ENCODE results near the gene SERPINE1.

Gene SERPINE1

DNA sequence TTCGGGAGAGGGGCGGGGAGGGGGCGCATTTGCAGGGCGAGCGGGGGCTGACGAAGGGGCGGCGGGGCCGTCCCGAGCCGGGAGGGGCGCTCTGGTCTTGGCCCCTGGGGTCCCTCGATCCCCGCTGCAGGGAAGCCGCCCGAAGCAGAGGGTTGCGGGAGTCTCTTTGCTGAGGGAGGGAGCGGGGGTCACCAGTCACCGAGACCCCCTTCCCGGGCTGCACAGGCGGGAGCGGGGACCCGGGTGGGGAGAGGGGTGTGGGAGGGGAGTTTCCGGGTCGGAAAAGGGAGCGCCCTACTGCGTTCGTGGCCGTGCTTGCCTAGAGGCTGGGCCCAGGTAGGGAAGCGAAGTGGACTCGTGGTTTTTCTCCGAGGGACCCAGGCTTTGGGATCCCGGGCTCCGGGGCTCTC is 27.8 kb downstream of the SERPINE1 start:
- no peak for TF ChIP-seq FOXP2 (optimal IDR thresholded peaks at IDR 0.05; ENCODE audit: borderline replicate concordance, extremely low read depth, extremely low read length, insufficient read depth)

DNA sequence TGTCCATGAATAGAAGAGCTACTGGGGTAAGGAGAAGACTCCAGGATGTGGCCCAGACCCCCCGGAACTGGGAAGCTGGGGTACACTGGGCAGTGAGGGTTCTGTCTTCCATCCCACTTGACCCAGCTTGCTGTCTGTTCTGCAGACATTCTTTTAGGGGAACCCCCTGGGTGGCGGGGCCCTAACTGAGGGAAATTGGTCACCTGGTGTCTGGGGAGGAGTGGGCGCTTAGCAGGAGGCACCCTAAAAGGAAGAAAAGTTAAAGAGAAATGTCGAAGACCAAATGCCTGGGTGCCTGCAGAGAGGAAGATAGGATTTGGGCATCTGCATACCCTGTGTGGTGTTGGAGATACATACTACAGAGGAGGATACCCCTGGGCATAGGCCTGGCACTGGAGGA is 28.4 kb downstream of the SERPINE1 start:
- TF ChIP-seq FOXP2 (optimal IDR thresholded peaks at IDR 0.05; ENCODE audit: borderline replicate concordance, extremely low read depth, extremely low read length, insufficient read depth) (no peak), TAF1 (IDR thresholded peaks at IDR 0.05; ENCODE audit: borderline replicate concordance, insufficient read depth, low read length) (no peak), SIN3A (IDR thresholded peaks at IDR 0.05; ENCODE audit: borderline replicate concordance, insufficient read depth, low read length) (no peak), POLR2AphosphoS5 (IDR thresholded peaks at IDR 0.05; ENCODE audit: low read depth, low read length) (no peak)
- TF ChIP-seq, protein P1, sequence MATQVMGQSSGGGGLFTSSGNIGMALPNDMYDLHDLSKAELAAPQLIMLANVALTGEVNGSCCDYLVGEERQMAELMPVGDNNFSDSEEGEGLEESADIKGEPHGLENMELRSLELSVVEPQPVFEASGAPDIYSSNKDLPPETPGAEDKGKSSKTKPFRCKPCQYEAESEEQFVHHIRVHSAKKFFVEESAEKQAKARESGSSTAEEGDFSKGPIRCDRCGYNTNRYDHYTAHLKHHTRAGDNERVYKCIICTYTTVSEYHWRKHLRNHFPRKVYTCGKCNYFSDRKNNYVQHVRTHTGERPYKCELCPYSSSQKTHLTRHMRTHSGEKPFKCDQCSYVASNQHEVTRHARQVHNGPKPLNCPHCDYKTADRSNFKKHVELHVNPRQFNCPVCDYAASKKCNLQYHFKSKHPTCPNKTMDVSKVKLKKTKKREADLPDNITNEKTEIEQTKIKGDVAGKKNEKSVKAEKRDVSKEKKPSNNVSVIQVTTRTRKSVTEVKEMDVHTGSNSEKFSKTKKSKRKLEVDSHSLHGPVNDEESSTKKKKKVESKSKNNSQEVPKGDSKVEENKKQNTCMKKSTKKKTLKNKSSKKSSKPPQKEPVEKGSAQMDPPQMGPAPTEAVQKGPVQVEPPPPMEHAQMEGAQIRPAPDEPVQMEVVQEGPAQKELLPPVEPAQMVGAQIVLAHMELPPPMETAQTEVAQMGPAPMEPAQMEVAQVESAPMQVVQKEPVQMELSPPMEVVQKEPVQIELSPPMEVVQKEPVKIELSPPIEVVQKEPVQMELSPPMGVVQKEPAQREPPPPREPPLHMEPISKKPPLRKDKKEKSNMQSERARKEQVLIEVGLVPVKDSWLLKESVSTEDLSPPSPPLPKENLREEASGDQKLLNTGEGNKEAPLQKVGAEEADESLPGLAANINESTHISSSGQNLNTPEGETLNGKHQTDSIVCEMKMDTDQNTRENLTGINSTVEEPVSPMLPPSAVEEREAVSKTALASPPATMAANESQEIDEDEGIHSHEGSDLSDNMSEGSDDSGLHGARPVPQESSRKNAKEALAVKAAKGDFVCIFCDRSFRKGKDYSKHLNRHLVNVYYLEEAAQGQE (IDR thresholded peaks at IDR 0.05; ENCODE audit: insufficient read depth in 1 of 2, low read depth in 2 of 2, low read length in 2 of 2), result no peak

DNA sequence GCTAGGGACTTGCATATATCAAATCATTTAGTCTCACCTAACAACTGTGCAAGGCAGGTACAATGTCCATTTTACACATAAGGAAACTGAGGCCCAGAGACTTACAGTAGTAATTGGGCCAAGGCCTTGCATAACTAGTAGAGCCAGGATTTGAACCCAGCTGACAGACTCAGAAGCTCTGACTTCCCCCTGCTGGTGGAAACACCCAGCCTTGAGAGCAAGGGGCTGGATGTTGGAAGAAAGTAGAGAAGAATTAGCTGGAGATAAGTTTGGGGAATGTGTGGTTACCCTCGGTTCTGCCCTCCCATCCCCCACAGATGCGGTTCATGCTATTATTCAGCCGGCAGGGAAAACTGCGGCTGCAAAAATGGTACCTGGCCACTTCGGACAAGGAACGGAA is 29.4 kb downstream of the SERPINE1 start:
- TF ChIP-seq FOXP2 (optimal IDR thresholded peaks at IDR 0.05; ENCODE audit: borderline replicate concordance, extremely low read depth, extremely low read length, insufficient read depth) (no peak), TAF1 (IDR thresholded peaks at IDR 0.05; ENCODE audit: borderline replicate concordance, insufficient read depth, low read length) (no peak), SIN3A (IDR thresholded peaks at IDR 0.05; ENCODE audit: borderline replicate concordance, insufficient read depth, low read length) (no peak), POLR2AphosphoS5 (IDR thresholded peaks at IDR 0.05; ENCODE audit: low read depth, low read length) (no peak)
- TF ChIP-seq, protein P1 (IDR thresholded peaks at IDR 0.05; ENCODE audit: insufficient read depth in 1 of 2, low read depth in 2 of 2, low read length in 2 of 2), result no peak

DNA sequence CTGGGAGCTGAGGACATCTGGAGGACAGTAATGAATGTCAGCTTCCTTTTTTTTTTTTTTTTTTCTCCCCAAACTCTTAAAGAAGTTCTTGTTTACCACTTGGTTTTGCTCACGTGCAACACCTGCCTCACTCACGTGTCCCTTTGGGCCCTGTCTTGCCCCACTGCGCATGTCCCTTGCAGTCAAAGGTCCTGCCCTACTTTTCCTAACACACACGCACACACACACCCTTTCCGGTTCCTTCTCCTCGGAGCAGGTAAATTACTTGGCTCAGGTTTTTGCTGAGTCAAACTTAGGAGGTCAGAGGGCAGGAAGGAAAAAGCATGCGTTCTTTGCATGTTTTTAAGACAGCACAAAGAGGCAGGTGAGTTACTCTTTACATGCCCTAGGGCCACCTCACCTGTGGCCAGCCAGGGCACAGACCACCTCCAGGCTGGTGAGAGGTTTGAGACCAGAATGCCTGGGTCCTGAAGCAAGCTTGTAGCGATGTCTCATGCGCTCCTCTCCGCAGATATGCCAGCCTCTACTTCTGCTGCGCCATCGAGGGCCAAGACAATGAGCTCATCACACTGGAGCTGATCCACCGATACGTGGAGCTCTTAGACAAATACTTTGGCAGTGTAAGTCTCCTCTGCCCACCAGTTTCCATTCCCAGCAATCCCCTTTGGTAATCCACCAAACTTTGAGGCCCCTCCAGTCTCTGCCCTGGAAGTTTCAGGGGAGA is 30.1 kb downstream of the SERPINE1 start:
- TF ChIP-seq TAF1 (IDR thresholded peaks at IDR 0.05; ENCODE audit: borderline replicate concordance, insufficient read depth, low read length) (no peak), FOXP2 (optimal IDR thresholded peaks at IDR 0.05; ENCODE audit: borderline replicate concordance, extremely low read depth, extremely low read length, insufficient read depth) (no peak), POLR2AphosphoS5 (IDR thresholded peaks at IDR 0.05; ENCODE audit: low read depth, low read length) (no peak), SIN3A (IDR thresholded peaks at IDR 0.05; ENCODE audit: borderline replicate concordance, insufficient read depth, low read length) (no peak)
- TF ChIP-seq, protein P1 (IDR thresholded peaks at IDR 0.05; ENCODE audit: insufficient read depth in 1 of 2, low read depth in 2 of 2, low read length in 2 of 2), result no peak

DNA sequence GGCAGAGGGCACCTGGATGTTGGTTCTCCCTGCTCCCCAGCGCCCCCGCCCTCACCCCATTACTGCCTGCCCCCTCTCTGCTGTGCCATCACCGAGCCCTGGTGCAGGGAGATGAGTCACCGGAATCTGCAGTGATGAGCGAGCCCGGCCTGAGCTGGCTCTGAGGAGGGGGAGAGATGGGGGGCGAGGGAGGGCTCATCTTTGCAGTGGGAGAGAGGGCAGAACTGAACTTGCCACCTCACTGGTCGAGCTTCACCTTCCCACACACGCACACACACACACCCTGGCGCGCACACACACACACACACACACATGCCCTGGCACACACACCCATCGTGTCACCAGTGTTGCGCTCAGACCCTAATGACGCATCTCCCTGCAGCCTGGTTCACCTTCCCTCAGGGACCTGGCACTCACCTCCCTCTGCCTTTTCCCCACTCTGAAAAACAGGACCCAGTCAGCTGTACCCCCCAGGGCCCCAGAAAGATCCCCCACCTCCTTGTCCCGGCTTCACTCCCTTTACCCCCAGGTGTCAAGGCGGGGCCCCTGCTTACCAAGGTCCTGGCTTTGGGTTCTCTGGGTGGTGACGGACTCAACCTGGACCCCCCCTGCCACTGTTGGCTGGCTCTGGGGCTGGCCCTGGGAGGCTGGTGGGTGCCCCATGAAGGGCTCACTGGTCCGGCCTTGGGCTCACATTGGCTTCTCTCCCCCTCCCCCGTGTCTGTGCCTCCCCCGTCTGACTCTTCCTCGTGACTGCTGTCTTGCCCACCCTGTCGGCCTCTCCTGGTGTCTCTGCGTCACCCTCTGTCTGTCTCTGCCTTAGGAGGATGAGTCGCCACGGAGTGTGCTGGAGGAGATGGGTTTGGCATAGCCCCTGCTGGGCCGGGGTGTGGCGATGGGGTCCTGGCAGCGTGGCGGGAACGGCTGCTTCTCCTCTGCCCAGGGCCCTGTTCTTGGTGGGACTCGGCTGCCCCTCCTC is 33.1 kb downstream of the SERPINE1 start:
- TF ChIP-seq SIN3A (IDR thresholded peaks at IDR 0.05; ENCODE audit: borderline replicate concordance, insufficient read depth, low read length) (no peak; the same call in 1 of the 2 replicates), POLR2AphosphoS5 (IDR thresholded peaks at IDR 0.05; ENCODE audit: low read depth, low read length) (no peak; the same call in none of the 2 replicates), FOXP2 (optimal IDR thresholded peaks at IDR 0.05; ENCODE audit: borderline replicate concordance, extremely low read depth, extremely low read length, insufficient read depth) (no peak), TAF1 (IDR thresholded peaks at IDR 0.05; ENCODE audit: borderline replicate concordance, insufficient read depth, low read length) (no peak)
- TF ChIP-seq, protein P1 (IDR thresholded peaks at IDR 0.05; ENCODE audit: insufficient read depth in 1 of 2, low read depth in 2 of 2, low read length in 2 of 2), result no peak
